ENCODE data around the gene HOXB9.

The HOXB9 gene

DNA sequence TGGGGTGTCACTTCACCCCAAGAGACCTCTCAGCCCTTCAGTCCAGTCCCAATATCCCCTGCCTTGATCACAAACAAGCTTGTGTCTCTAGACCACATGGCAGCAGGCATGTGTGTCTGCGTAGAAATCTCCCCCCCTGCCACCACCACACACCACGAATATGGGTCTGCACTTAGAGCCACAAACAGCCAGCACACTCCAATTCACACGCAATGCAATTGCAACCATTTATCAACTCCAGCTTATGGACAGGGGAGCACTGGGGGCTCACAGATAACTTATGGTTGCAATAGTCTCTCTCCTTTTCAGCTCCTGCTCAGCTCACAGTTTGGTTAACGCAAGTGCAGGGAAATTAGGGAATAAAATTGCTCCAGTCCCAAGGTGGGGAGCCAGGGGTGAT is 2.6 kb downstream of the HOXB9 start:
- no peak for ATAC-seq
- TF ChIP-seq ESRRG (CRISPR knock-in tag; IDR thresholded peaks at IDR 0.05), result no peak
- no peak for TF ChIP-seq OSR1 (CRISPR knock-in tag; IDR thresholded peaks at IDR 0.05)

GRCh38 chr17:48622857-48623256 is 3.3 kb downstream of the HOXB9 start:
- TF ChIP-seq PATZ1 (CRISPR knock-in tag; IDR thresholded peaks at IDR 0.05; ENCODE audit: borderline replicate concordance) (no peak), ESRRG (CRISPR knock-in tag; IDR thresholded peaks at IDR 0.05) (no peak), SNAI2 (CRISPR knock-in tag; IDR thresholded peaks at IDR 0.05) (no peak), GLIS3 (CRISPR knock-in tag; IDR thresholded peaks at IDR 0.05) (no peak), CSDC2 (CRISPR knock-in tag; IDR thresholded peaks at IDR 0.05) (no peak), ZFP30 (CRISPR knock-in tag; IDR thresholded peaks at IDR 0.05) (no peak), ZNF565 (CRISPR knock-in tag; conservative IDR thresholded peaks at IDR 0.05; ENCODE audit: low read depth) (no peak), TSHZ2 (CRISPR knock-in tag; IDR thresholded peaks at IDR 0.05) (no peak), ZFP3 (CRISPR knock-in tag; IDR thresholded peaks at IDR 0.05) (no peak), OSR1 (CRISPR knock-in tag; IDR thresholded peaks at IDR 0.05) (no peak), TOX (CRISPR knock-in tag; IDR thresholded peaks at IDR 0.05; ENCODE audit: borderline replicate concordance) (no peak), ZNF70 (CRISPR knock-in tag; IDR thresholded peaks at IDR 0.05) (no peak)
- TF ChIP-seq, protein P1, sequence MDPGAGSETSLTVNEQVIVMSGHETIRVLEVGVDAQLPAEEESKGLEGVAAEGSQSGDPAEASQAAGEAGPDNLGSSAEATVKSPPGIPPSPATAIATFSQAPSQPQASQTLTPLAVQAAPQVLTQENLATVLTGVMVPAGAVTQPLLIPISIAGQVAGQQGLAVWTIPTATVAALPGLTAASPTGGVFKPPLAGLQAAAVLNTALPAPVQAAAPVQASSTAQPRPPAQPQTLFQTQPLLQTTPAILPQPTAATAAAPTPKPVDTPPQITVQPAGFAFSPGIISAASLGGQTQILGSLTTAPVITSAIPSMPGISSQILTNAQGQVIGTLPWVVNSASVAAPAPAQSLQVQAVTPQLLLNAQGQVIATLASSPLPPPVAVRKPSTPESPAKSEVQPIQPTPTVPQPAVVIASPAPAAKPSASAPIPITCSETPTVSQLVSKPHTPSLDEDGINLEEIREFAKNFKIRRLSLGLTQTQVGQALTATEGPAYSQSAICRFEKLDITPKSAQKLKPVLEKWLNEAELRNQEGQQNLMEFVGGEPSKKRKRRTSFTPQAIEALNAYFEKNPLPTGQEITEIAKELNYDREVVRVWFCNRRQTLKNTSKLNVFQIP (CRISPR knock-in tag; IDR thresholded peaks at IDR 0.05; ENCODE audit: borderline replicate concordance, low read depth), result no peak
- TF ChIP-seq, protein P2, sequence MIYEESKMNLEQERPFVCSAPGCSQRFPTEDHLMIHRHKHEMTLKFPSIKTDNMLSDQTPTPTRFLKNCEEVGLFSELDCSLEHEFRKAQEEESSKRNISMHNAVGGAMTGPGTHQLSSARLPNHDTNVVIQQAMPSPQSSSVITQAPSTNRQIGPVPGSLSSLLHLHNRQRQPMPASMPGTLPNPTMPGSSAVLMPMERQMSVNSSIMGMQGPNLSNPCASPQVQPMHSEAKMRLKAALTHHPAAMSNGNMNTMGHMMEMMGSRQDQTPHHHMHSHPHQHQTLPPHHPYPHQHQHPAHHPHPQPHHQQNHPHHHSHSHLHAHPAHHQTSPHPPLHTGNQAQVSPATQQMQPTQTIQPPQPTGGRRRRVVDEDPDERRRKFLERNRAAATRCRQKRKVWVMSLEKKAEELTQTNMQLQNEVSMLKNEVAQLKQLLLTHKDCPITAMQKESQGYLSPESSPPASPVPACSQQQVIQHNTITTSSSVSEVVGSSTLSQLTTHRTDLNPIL (CRISPR knock-in tag; IDR thresholded peaks at IDR 0.05; ENCODE audit: low read depth), result no peak
- no peak for ATAC-seq

DNA sequence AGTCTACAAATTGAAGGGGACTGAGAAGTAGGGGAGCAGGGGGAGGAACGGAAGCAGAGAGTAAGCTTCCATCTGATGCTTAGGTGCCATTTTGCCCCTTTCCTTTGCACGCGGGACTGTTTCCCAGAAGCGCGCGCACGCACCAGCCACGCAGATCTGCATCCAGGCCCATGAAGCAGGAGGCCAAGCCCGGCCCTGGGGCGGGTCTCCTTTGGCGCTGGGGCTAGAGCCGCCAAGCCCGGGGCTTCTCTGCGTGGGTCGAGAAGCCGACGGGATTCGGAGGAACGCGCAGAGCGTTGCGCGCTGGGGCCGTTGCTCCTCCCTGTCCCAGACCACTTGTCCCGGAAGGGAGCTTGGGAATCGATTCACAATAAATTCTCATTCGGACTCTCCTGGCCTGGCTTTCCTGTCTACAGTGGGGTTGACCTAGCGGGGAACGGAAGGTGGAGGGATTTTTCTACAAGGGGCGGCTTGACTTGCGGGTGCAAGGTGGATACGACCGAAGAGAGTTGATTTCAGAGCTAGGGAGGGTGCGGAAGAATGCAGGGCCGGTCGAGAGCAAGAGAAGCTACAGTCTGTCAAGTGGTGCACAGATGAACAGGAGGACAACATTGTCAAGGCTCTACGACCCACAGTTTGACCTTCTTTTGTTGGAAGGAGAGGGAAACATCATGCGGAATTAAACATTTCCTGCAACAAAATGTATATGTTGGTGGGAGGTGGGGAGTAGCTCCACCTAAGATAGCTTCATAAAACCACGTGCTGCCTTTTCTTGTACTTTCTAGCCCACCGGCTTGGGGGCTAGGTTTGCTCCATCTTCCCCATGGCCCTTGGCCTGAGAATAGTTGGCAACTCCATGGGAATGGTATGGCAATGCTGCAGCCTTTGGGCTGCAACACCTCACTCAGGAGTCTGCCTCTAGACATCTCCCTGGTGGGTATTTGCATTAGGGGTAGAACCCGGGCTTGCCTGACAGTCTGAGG is 4.5 kb downstream of the HOXB9 start:
- no peak for ATAC-seq
- TF ChIP-seq GLIS3 (CRISPR knock-in tag; IDR thresholded peaks at IDR 0.05) (no peak), BACH2 (CRISPR knock-in tag; IDR thresholded peaks at IDR 0.05; ENCODE audit: borderline replicate concordance) (no peak), ZFP30 (CRISPR knock-in tag; IDR thresholded peaks at IDR 0.05) (no peak)
- TF ChIP-seq, protein P2 (CRISPR knock-in tag; IDR thresholded peaks at IDR 0.05; ENCODE audit: low read depth), result no peak

- TF ChIP-seq BACH2 (CRISPR knock-in tag; IDR thresholded peaks at IDR 0.05; ENCODE audit: borderline replicate concordance) (no peak), TOX (CRISPR knock-in tag; IDR thresholded peaks at IDR 0.05; ENCODE audit: borderline replicate concordance) (no peak), ESRRG (CRISPR knock-in tag; IDR thresholded peaks at IDR 0.05) (no peak), ISL1 (CRISPR knock-in tag; IDR thresholded peaks at IDR 0.05) (no peak), ZNF565 (CRISPR knock-in tag; conservative IDR thresholded peaks at IDR 0.05; ENCODE audit: low read depth) (no peak), CSRNP3 (CRISPR knock-in tag; IDR thresholded peaks at IDR 0.05) (no peak), ZC3H10 (CRISPR knock-in tag; IDR thresholded peaks at IDR 0.05) (no peak)
- no peak for ATAC-seq
Measured at GRCh38 chr17:48620461-48621139, 5.6 kb downstream of the HOXB9 start.

Measured in SK-N-SH treated with all-trans-retinoic acid at 6 μM for 48 hours (cell line).